Calu3 (cell line): ENCODE measurements around the gene ARHGEF3. TPM values are rescaled to one million over a fixed set of nuclear protein-coding genes. Genes with fewer than 3 reads are reported as not detected.

Experiments used
- BruUV-seq: library from RNA; stranded (reverse); fragments of 400-500 nt; replicated peaks from 2 replicates; lab custom pipeline; 2021; lab: Mats Ljungman, UMichigan
- CTCF ChIA-PET: fragments of 300-600 bp; sonication (Branson Sonifier 250); formaldehyde crosslinking; loops from one replicate; lab custom pipeline; 2022; ENCODE audit warnings: antibody characterized with exemption; lab: Charles Lee
- DNase-seq: peaks from one replicate; pipeline ENCODE4 v3.0.0; 2022
- H3K27ac Mint-ChIP-seq: one replicate; pipeline ENCODE4 v1.8.0; 2022; ENCODE audit warnings: mixed read lengths; ENCODE audit not compliant: unreplicated experiment
- H3K27me3 Mint-ChIP-seq: one replicate; pipeline ENCODE4 v1.8.0; 2022; ENCODE audit warnings: mixed read lengths; ENCODE audit not compliant: unreplicated experiment
- H3K36me3 Mint-ChIP-seq: one replicate; pipeline ENCODE4 v1.8.0; 2022; ENCODE audit warnings: mild to moderate bottlenecking, moderate library complexity, mixed read lengths; ENCODE audit not compliant: insufficient read depth, unreplicated experiment
- H3K4me1 Mint-ChIP-seq: one replicate; pipeline ENCODE4 v1.8.0; 2022; ENCODE audit warnings: mild to moderate bottlenecking, low read depth, mixed read lengths; ENCODE audit not compliant: unreplicated experiment
- H3K4me3 Mint-ChIP-seq: one replicate; pipeline ENCODE4 v1.8.0; 2022; ENCODE audit warnings: mild to moderate bottlenecking, low read depth, moderate library complexity, mixed read lengths; ENCODE audit not compliant: unreplicated experiment
- H3K9me3 Mint-ChIP-seq: one replicate; pipeline ENCODE4 v1.8.0; 2022; ENCODE audit warnings: low read depth, mixed read lengths; ENCODE audit not compliant: unreplicated experiment
- CTCF ChIP-seq: fragments of 200-600 bp; IDR thresholded peaks from one replicate; pipeline ENCODE4 v1.8.0; 2022; ENCODE audit warnings: antibody characterized with exemption; ENCODE audit not compliant: unreplicated experiment
- intact Hi-C: fragments of 100-400 bp; cut with micrococcal nuclease; formaldehyde crosslinking; loops from one replicate; pipeline ENCODE4 v1.10.0; 2022; ENCODE audit not compliant: unreplicated experiment
- total RNA-seq: library from RNA; stranded (reverse); gene quantifications from 2 replicates; pipeline ENCODE4 v1.2.3, GENCODE V29; 2022

The ARHGEF3 gene
- total RNA-seq, 1 experiment from 2014 or later: 21.8 TPM

- no peak for DNase-seq
- Mint-ChIP-seq H3K4me3 (peak overlapping the region; percentile 75), H3K36me3 (peaks cover 16% of the 10 kb centered on the region), H3K9me3 (no peaks in the 10 kb centered on the region), H3K27me3 (no peaks in the 10 kb centered on the region), H3K4me1 (peaks cover 10% of the 10 kb centered on the region), H3K27ac (peak overlapping the region; percentile 48)
- intact Hi-C loops: no loop called here
- CTCF ChIA-PET: interaction anchor here (0.6 to 3.4 kb wide), 20 partner anchors 11 to 752 kb away, joined by 3 to 36 read pairs (median 4); no protein-coding TSS in a partner anchor
- TF ChIP-seq CTCF: no peak
- BruUV-seq: TSS peak; percentile 22
Measured at GRCh38 chr3:56800832-56801661, 702 bp downstream of the ARHGEF3 start.

GRCh38 chr3:56800130-56800831 is 1.5 kb downstream of the ARHGEF3 start:
- BruUV-seq: no TSS peak
- intact Hi-C loops: no loop called here
- Mint-ChIP-seq H3K9me3 (no peaks in the 10 kb centered on the region), H3K27me3 (no peaks in the 10 kb centered on the region), H3K36me3 (peaks cover 16% of the 10 kb centered on the region), H3K4me3 (no peak overlapping the region), H3K27ac (no peak overlapping the region), H3K4me1 (peaks cover 10% of the 10 kb centered on the region)
- TF ChIP-seq CTCF: no peak
- CTCF ChIA-PET: interaction anchor here (0.5 to 3.4 kb wide), 8 partner anchors 10 to 976 kb away, joined by 3 to 36 read pairs (median 4); no protein-coding TSS in a partner anchor
- no peak for DNase-seq

GRCh38 chr3:56799251-56799882 is 2.4 kb downstream of the ARHGEF3 start:
- H3K27ac Mint-ChIP-seq: no peak overlapping the region
- H3K4me1 Mint-ChIP-seq: peaks cover 10% of the 10 kb centered on the region
- TF ChIP-seq CTCF: peak; percentile 34
- H3K9me3 Mint-ChIP-seq: no peaks in the 10 kb centered on the region
- H3K36me3 Mint-ChIP-seq: peaks cover 16% of the 10 kb centered on the region
- H3K4me3 Mint-ChIP-seq: no peak overlapping the region
- intact Hi-C loops: loop anchor here (1.0 to 5.0 kb wide), 2 partner anchors 42 to 92 kb away; no protein-coding TSS in a partner anchor
- DNase-seq: no peak
- no TSS peak for BruUV-seq
- H3K27me3 Mint-ChIP-seq: no peaks in the 10 kb centered on the region
- CTCF ChIA-PET: interaction anchor here (0.5 to 3.4 kb wide), 7 partner anchors 9 to 977 kb away, joined by 3 to 36 read pairs (median 4); no protein-coding TSS in a partner anchor

- Mint-ChIP-seq H3K4me1 (peaks cover 10% of the 10 kb centered on the region), H3K27me3 (no peaks in the 10 kb centered on the region), H3K4me3 (no peak overlapping the region), H3K36me3 (peaks cover 10% of the 10 kb centered on the region), H3K9me3 (no peaks in the 10 kb centered on the region), H3K27ac (no peak overlapping the region)
- no peak for TF ChIP-seq CTCF
- BruUV-seq: no TSS peak
- CTCF ChIA-PET: no interaction called here
- intact Hi-C loops: loop anchor here (5.0 kb wide), 1 partner anchor 40 kb away; no protein-coding TSS in a partner anchor
- DNase-seq: no peak
Measured at GRCh38 chr3:56796996-56797395, 4.8 kb downstream of the ARHGEF3 start.
